Fibroblast of the aortic adventitia (primary cell): ENCODE results near the gene AKR1B15. TPM values are rescaled to one million over a fixed set of nuclear protein-coding genes. Genes with fewer than 3 reads are reported as not detected.
A peak's percentile ranks its signal among the peaks of the same experiment; 100 is the strongest.
"Not testable (repeated sequence)": the region's sequence is repeated elsewhere in the genome, so short reads cannot be mapped to it uniquely, and the experiment has no call there.

ENCODE experiments used
- DNase-seq: peaks from one replicate; pipeline ENCODE4 v3.0.0-alpha.2; 2010; ENCODE audit warnings: low read depth
- H3K4me3 ChIP-seq: 2 replicates; pipeline ENCODE4 v1.5.1; 2011; ENCODE audit warnings: low read depth, mild to moderate bottlenecking, control low read depth, low read length, moderate library complexity
- CTCF ChIP-seq: IDR thresholded peaks from 2 replicates; pipeline ENCODE4 v1.5.1; 2011; ENCODE audit warnings: mild to moderate bottlenecking, low read length, control low read depth, inconsistent platforms; ENCODE audit not compliant: insufficient read depth
- total RNA-seq: library from RNA; depleted of rRNA; stranded (reverse); fragments of >200 nt; gene quantifications from 2 replicates; pipeline ENCODE4 v1.2.3, GENCODE V29; 2012; ENCODE audit warnings: low replicate concordance

The AKR1B15 gene
- total RNA-seq, 1 donor = not detected

- DNase-seq = peak; percentile 64
- H3K4me3 ChIP-seq = no peak overlapping the region
- TF ChIP-seq CTCF = no peak
Measured at GRCh38 chr7:134562136-134562535, 13.2 kb downstream of the AKR1B15 start.

DNA sequence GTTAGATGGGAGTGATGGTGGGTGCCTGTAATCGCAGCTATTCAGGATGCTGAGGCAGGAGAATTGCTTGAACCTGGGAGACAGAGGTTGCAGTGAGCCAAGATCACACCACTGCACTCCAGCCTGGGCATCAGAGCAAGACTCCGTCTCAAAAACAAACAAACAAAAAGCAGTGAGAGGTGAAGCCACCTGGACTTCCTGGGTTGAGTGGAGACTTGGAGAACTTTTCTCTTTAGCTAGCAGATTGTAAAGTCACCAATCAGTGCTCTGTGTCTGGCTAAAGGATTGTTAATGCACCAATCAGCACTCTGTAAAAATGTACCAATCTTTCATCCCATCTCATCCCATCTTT is 14.5 kb downstream of the AKR1B15 start:
- not testable (repeated sequence) for DNase-seq, H3K4me3 ChIP-seq

DNA sequence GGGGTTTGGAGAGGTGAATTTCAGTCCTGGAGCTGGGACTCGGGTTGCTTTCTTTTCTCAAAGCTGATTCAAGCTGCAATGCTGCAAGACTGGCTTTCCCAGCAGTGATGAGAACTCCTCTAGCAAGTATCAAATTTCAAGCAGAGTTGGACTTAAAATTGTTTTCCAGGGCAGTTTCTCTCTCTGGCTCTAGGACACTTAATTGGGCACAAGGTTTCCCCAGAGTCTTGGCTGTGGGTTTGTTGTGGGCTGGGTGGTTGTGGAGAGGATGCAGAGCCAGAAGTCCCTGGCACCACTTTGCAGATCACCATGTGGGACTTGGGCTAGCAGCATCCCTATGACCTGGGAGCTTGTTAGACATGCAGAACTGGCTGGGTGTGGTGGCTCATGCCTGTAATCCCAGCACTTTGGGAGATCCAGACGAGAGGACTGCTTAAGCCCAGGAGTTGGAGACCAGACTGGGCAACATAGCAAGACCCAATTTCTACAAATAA is 16.8 kb downstream of the AKR1B15 start:
- H3K4me3 ChIP-seq = no peak overlapping the region
- no peak for TF ChIP-seq CTCF
- DNase-seq = peak; percentile 75

- no peak overlapping the region for H3K4me3 ChIP-seq
- DNase-seq = no peak
- no peak for TF ChIP-seq CTCF
Measured at GRCh38 chr7:134567368-134567767, 18.5 kb downstream of the AKR1B15 start.

GRCh38 chr7:134569962-134570361 is 21.1 kb downstream of the AKR1B15 start:
- DNase-seq, H3K4me3 ChIP-seq: not testable (repeated sequence)

GRCh38 chr7:134571101-134571500 is 22.2 kb downstream of the AKR1B15 start:
- H3K4me3 ChIP-seq = no peak overlapping the region
- no peak for DNase-seq
- TF ChIP-seq CTCF = no peak

GRCh38 chr7:134571746-134572461 is 23.0 kb downstream of the AKR1B15 start:
- DNase-seq = no peak
- no peak for TF ChIP-seq CTCF
- no peak overlapping the region for H3K4me3 ChIP-seq

DNA sequence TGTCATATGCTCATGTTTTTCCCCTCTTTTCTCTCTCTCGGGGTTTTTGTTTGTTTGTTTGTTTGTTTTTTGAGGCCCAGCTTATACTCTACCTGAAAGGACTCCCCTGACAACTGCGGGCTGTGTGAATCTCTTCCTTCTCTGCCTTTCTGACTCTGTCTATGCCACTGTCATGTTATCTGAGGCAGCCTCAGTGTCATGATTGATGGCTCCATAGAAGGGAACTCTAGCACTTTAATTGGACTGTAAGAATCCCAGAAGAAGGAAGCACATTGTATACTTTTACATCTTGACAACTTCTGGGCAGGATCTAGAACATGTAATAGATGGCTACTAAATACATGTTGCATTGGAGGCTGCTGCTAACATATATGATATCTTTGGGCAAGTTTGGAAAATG is 25.4 kb downstream of the AKR1B15 start:
- no peak for DNase-seq
- H3K4me3 ChIP-seq = no peak overlapping the region
- TF ChIP-seq CTCF = no peak
